C1 segment of cervical spinal cord (tissue), 14 donors: ENCODE results near the gene A2M.

Experiments used
- DNase-seq, 14 donors: peaks; one replicate each; lab custom pipeline; 2025; lab: John Stamatoyannopoulos, UW

The A2M gene

DNA sequence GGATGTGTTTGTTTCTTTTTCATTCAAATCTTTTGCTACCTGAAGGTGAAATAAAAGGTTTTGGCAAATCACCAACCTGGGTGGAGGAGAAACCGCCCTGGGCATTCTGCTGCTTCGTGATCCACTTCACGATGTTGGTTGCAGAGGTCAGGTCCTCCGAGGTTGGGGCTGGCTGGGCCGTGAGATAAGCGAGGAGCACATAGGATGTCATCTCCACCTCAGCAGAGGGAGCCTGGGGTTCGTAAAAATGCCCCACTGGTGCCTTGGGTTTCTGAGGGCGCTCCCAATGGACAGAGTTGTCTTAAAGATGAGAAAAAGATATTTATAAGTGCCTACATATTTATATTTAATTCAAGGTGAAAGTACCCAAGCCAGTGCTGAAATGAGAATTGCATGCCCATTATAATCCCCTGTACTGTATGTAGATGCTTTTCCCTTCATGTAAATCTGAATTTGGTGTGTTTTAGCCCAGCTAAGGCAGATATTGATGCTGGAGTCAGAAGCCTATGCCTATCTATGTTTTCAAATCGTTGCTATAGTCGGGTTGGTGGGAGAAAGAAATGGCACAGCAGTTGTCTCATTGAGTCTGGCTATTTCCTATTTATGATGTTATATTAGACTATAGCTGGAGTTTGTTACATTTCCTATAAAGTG, 41.1 kb downstream of the A2M start:
- no peak for DNase-seq

DNA sequence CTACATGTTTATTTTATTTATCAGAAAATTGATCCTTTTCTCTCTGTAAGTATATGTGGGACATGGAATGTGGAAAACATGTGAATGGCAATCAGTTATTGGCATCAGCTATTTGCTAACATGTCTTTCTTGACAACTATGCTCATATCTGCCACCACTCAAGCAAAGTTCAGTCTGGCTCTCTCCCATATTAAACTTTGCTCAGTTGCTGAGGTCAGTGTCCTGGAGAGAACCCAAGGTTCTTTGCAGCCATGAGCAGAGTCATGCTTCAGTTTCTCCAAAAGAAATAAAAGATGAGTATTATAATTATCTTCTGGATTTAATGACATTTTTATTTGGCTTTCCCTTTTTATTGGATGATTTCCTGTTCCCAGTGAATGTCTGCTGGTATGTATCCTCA, 42.6 kb downstream of the A2M start:
- no peak for DNase-seq

DNA sequence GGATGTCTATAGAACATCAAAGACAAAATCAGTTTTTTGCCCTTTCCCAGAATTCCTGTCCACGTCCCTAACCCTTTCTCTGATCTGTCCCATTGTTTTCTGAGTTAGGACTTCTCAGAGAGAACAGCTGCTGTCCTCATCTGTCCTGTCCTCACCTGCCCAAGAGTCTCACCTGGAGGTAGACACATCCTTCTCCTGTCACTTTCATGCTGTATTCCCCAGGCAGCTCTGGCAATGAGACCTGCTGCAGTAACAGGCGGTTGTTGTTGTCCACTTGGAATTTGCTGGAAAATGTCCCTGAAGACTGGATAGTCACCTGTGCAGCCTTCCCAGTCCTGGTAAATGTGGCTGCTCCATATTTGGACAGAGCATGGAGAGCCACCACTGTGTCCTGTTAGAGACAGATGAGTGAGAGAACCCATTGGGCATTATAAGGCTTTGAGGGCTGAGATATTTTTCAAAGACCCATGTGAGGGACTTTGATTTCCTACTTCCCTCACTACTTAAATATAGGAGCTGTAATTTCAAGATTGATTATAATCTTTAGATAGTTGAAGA, 43.2 kb downstream of the A2M start:
- DNase-seq = no peak

DNA sequence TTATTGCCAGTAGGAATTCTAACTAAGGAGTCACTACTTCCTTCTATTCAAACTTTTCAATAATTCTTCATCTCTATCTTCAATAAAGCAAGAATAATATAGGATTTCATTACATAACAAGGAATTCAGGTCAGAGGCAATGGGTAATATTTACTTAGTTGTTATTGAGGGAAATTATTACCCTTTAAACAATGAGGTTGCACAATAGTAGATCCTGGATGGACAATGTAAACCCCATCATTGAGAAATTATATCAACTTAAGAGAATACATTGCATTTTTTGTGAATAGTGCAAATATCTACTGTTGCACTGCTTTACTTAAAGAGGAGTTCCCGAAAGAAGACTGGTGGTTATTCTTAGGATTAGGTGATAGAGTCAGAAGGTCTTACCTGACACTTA, 43.8 kb downstream of the A2M start:
- DNase-seq = no peak

DNA sequence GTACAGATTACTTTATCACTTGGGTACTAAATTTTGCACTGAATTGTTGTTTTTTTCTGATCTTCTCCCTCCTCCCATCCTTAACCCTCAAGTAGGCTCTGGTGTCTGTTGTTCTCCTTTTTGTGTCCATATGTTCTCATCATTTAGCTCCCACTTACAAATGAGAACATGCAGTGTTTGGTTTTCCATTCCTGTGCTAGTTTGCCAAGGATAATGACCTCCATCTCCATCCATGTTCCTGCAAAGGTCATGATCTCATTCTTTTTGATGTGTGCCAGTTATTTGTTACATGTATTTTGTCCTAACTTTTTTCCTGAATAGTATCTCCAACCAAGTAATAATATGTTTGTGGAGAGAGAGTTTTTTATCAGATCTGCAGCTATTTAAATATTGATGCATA, 44.2 kb downstream of the A2M start:
- DNase-seq = no peak

DNA sequence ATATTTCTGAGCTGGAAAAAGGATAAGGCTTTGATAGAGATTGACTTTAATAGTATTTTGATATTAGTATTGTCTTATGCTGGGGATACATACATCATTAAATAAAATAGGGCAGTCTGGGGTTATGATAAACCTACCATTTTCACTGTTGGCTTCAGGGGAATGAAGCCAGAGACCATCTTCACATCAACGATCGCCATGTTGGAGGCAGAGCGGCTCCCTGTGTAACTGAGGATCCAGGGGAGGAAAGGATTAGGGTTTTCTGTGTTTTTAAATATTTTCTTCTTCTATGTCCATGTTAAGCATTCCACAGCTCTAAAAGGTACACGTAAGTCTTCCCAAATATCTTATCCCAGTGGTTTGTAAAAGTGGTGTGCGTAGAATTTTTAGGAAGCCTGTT, 45.4 kb downstream of the A2M start:
- DNase-seq = no peak

DNA sequence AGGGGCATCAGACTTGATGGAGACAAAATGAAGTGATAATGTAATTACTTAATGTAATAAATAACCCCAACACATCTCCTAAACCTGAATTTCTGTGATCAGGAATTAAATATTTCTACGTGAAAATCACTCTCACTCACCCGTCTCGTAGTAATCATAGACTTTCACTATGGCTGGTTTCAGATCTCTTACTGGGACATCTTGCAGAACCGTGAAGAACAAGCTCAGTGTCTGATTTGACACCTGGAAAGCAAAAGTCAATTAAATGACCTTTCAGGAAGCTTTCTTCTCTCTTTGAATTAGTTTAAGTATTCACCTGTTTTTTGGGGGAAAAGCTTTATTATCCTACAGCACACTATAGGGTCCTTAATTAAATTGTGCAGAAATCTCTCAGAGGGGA, 47.1 kb downstream of the A2M start:
- no peak for DNase-seq

DNA sequence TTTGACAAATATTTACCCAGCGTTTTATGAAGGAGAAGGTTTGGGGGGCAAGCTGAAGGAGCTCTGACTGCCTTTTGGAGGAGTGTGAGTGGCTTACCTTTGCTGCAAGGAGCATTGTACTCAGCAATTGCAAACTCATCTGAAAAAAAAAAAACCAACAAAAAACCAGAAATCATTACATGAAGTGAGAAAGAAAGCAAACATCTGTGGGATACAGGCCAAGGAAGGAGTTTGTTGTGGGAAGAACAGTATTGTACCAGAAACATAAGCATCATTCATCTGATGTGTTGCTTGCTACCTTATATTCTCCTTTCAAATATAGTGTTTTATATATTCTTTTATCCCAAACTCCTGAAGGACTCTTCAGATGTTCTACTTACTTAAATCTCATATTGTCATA, 47.6 kb downstream of the A2M start:
- no peak for DNase-seq

DNA sequence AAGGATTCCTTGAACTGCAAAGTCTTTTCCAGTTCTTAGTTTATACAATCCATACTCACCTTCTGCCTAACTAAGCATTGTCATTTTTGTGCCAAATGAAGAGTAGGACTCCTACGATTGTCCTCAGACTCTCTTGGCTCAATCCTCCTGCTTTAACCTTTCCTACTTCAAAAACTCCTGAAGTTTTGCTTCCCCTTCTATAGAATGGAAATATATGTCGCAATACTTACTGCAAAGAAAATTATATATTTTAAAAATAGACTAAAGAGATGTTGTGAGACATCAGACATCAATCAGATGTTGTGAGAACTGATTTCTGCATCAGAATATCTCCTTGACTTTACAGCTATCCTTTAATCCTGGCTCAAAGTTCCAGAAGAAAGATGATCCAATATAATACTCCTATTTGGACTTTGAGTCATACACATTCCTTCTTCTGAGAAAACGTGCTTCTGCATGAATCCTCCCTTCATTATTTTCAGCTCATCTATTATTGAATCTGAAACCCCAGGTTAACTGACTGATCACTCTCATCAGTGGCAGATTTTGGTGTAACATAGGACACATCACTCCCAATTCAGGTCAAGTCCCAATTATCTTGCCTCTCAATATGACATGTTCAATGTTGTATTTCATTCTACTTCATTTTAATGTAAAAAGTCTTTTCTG, 48.8 kb downstream of the A2M start:
- no peak for DNase-seq

DNA sequence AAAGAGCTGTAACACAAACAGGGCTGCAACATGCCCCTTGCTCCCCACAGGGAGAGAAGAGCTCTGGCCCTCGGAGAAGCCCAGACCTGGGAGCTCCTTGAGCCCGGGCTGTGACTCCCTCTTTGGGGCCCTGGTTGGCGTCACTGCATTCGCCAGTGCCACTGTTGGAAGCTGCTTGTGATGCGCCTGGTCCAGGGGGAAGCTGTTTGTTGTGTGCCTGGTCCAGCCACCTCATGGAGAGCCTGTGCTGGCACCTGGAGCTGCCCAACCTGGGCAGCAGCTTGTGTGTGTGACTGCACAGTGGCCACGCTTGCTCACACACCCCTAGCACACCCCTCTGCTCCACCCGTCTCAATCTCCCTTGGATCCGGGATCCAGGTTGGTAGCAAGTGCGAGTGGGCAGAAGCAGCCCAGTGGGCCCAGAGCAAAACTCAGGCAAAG, 49.5 kb downstream of the A2M start:
- DNase-seq = no peak

DNA sequence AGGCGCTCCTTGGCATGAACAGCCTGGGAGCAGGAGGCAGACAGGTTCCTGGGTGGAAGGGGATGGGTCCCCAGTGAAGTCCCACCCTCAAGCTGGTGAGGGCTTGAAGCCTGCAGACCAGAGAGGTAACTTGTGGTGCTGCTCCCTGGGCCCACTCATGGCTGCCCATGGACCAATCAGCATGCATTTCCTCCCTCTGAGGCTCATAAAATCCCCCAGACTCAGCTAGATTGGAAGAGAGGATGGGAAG, 50.2 kb downstream of the A2M start:
- no peak for DNase-seq

DNA sequence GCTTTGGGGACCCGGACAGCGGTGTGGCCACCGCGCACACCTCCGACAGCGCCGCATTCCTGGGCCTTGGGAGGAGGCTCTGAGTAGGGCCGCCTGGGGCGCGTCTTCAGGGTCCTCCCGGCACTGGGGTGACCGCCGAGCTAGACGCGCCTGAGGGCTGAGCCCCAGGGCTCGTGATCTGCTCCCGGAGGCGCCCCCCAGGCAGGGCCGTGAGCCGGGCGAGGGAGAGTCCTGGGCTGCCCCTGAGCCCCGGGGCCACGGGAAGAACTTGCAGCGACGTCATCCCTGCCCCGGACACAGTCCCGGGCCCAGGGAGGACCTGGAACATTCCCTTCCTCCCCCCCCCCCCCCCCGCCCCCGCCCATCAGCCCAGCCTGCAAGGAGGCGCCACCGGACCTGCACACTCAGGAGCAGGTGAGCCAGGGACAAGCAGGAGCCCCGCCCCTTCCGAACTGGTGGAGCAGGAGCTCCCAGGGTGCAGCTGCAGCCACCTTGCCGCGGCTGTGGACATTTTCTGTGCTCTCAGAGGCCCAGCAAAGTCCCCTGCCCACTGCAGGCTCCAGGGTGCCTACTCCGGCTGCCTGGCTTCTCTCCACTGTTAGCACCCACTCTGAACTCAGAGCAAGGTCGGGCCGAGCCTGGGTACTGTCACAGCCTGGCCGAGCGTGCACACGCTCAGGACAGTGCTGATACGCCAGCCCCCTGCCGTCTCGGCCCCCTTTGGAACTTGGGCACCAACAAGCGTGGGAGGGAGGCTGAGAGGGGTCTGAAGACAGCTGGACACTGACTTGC, 50.7 kb downstream of the A2M start:
- peak in 13 of 14 donors; percentile 24 to 78 (median 64) for DNase-seq

DNA sequence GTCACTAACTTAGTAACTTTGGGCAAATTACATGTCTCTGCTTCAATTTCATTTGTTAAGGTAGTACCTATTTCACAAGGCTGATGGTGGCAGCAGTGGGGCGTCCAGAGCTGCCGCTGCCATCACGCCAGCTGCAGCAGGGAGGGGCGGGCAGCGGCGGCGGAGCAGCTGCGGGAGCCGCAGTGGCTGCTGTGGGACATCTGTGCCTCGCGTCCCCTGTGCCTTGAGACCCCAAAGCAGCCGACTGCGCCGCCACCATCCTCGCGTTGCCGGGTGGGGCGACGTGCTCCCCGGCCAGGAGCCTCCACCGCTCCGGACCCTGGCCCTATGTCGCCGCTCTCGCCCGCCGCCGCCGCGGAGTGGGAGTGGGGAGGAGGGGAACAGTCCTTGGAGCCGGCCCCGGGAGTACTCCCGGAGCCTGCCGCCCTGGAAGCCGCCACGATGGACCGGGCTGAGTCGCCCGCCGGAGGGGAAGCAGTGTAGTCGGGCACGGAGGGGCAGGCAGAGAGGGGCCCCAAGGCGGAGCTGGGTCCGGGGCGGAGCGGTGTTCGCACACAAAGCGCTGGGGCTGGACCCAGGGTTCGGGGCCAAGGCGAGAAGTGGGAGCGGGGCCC, 51.4 kb downstream of the A2M start:
- peak in 12 of 14 donors; percentile 39 to 77 (median 56) for DNase-seq

DNA sequence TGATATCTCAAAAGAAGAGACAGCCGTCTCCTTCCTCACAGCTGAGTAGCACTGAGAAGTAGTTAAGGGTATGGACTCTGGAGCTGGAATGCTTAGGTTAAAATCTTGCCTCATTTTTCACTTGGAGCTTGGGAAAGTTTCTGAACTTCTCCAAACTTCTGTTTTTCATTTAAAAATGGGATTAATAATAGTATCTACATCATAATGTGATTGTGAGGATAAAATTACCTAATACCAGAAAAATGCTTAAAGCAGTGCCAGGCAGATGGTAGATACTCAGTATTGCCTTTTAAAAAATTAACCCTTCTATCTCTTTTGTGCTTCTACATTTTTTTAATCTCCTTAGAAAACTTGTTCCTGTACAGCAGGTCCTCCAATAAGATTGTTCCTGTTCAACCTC, 63.1 kb downstream of the A2M start:
- no peak for DNase-seq

DNA sequence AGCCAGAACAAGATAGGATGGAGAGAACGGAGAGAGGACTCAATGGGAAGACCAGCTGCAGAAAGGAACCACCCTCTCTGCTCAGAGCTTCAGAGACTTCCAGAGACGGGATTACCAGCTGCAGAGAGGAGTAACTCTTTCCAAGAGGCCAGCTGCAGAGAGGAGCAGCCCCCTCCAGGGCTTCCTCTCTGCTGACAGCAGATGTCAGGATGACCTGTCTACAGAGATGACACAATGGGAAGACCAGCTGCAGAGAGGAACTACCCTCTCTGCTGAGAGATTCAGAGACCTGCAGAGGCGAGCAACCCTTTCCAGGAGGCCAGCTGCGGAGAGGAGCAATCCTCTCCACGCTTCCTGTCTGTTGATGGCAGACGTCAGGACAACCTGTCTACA, 64.6 kb downstream of the A2M start:
- no peak for DNase-seq

DNA sequence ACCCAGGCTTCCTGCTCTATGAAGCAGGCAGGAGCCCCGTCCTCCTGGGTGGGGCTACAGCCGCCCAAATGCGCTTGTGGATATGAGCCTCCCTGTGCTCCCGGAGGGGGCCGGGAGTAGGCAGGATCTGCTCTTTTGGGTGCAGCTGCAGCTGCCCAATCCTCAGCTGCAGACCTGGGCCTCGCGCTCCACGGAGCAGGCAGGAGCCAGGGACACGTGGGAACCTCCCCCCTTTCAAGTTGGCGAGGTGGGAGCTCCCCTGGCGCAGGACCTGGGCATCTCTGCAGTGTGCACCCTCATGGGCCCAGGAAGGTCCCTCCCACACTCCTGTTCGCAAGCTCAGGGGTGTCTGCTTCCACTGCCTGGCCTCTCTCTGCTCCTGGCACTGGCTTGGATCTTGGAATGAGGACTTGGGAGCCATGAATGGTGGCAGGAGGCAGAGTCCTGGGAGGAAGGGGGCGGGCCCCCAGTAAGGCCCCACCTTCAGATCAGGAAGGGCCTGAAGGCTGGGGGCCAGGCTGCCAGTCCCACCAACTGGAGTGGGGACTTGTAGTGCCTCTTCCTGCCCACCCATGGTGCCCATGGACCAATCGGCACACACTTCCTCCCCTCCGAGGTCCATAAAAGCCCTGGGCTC, 65.1 kb downstream of the A2M start:
- no peak for DNase-seq

DNA sequence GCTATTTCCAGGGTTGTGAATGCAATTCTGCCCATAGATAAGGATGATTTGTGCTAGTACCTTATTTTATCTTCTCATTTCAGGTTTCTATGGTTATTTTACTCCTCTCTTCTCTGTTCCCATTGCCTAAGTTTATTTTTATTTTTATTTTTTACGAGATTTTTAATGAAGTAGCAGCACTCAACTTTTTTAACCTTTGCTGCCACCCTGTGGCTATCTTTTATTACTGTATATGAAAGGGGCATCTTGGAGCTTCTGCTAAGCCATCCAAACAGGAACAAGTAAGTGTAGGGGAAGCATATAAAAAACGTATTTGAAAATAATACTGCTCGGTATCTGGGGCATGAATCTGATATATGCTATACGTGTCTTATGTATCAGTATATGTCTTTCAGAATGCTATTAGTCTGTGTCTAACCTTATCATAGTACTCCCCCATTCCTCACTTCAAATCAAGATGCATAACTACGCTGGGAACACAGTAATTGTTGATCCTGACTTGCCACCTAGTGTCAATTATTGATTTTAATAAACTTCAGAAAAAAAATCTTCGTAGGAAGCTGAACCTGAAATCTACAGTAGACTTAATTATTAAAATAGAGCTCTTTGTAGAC, 66.1 kb downstream of the A2M start:
- DNase-seq = peak in 1 of 14 donors; percentile 3

DNA sequence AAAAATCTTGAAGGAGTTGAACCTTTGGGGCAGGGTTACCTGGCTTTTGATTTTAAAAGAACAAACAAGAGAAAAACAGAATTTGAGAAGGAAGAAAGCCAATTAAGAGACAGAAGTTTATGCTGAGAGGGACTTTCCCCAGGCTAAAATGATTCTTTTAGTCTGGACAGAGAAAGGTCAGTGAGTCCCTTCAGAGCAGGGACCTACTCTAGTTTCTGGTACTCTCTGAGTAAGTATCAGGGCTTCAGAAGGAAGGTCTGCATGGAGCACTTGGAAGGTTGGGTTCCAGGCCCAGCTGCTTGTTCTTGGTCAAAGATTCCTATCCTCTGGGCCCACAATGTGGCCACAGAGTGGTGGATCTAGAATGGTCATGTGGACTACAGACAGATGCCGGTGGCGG, 66.8 kb downstream of the A2M start:
- DNase-seq = no peak

DNA sequence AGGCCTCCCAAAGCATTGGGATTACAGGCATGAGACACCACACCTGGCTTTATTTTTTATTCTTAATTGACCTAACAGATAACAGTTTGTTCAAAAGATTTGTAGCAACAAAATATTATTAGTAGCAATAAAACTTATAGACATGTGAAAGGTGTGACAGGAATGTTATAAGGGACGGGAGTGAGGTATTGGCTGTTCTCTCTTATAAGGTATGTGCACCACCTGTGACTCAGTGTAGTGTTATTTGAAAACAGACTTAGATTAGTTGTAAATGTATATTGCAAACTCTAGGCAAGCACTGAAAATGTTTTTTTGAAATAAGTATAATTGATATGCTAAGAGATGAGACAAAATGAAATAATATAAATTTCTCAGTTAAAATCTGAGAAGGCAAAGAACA, 68.6 kb downstream of the A2M start:
- no peak for DNase-seq

DNA sequence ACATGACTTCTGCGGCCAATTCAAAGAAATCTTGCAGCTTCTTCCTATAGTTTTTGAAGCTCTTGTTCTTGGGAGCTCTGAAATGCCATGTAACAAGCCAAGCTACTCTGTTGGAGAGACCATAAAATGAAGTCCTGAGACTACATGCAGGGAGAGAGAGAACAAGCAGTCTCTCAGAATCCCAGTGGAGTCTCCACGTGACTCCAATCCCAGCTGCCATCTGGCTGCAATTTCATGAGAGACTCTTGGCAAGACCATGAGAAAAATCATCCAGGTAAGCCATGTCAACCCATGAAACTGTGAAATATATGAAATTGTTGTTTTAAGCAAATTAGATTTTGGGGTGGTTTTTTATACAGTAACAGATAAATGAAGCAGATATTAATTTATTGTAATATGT, 72.0 kb downstream of the A2M start:
- DNase-seq = peak in 1 of 14 donors; percentile 84

DNA sequence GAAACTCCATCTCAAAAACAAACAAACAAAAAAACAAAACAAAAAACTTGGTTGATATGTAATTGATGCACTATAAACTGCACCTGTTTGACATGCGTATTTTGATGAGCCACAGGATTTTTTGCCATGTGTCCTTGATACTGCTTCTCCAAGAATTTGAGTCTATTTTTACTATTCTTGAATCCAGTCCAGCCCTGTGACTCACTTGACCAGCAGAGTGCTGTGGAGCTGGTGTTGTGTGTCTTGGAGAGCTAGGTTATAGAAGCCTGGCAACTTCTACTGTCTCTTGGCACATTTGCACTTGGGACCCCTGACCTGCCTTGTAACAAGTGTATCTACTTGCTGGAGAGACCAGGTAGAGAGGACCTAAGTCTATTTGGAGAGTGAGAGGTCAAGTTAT, 74.4 kb downstream of the A2M start:
- DNase-seq = peak in 1 of 14 donors; percentile 17
